Measurements from ENCODE around the gene EFEMP2.

DNA sequence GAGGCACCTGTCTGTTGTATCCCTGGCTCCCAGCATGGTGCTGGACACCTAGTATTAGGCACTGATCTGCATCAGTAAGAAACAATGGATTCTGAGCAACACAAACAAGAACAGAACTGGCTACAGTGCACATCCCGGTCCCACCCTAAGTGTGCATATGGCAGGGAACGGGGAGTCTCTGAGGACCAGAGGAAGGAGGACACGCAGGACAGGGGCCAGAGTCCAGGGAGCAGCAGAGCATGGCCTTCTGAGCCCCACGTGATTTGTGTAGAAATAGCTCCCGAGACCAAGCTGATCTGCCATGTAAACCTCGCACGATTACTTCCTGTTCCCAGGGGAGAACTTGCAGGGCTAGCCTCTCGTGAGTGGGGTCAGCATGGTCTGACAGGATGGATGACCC lies 51.5 kb downstream of the EFEMP2 start:
- TF ChIP-seq SUZ12 (IDR thresholded peaks at IDR 0.05; ENCODE audit: extremely low read depth, insufficient read depth, insufficient read length) (no peak), YY1 (IDR thresholded peaks at IDR 0.05; ENCODE audit: insufficient read depth, insufficient read length) (no peak)
